Heart right ventricle (tissue), 16 donors: ENCODE data around the gene OTOS. TPM values are rescaled to one million over a fixed set of nuclear protein-coding genes. Genes with fewer than 3 reads are reported as not detected.

Experiments used
- ATAC-seq, 8 donors: fragments of 200-7000 bp; cut with Tn5 transposase; one replicate each; pipeline ENCODE4 v1.9.1; 2020; ENCODE audit warnings: mild to moderate bottlenecking in 8 of 8, moderate library complexity in 8 of 8, moderate number of reproducible peaks in 1 of 8
- DNase-seq, 2 donors: peaks; one replicate each; pipeline ENCODE4 v3.0.0-alpha.2; 2020
- H3K27ac ChIP-seq, 10 donors: fragments of 200-600 bp; sonication (generic) in 2 of 10; one replicate each; pipeline versions ENCODE4 v1.5.0 to v1.8.0; 2020 to 2022; ENCODE audit warnings: mild to moderate bottlenecking in 3 of 10
- H3K27me3 ChIP-seq, 7 donors: fragments of 200-600 bp; one replicate each; pipeline ENCODE4 v1.8.0; 2021 to 2022; ENCODE audit warnings: mild to moderate bottlenecking in 2 of 7
- H3K36me3 ChIP-seq, 9 donors: fragments of 200-600 bp; sonication (generic) in 1 of 9; one replicate each; pipeline versions ENCODE4 v1.5.0 to v1.8.0; 2020 to 2022; ENCODE audit warnings: mild to moderate bottlenecking in 2 of 9
- H3K4me1 ChIP-seq, 9 donors: fragments of 200-600 bp; sonication (generic) in 1 of 9; one replicate each; pipeline versions ENCODE4 v1.5.0 to v1.8.0; 2020 to 2022; ENCODE audit warnings: mild to moderate bottlenecking in 4 of 9
- H3K4me3 ChIP-seq, 10 donors: fragments of 200-600 bp; sonication (generic) in 2 of 10; one replicate each; pipeline versions ENCODE4 v1.5.0 to v1.8.0; 2020 to 2022; ENCODE audit warnings: mild to moderate bottlenecking in 7 of 10, moderate library complexity in 2 of 10
- H3K9me3 ChIP-seq, 11 donors: fragments of 200-600 bp in 10 of 11; sonication (generic) in 2 of 11; one replicate each; pipeline versions ENCODE4 v1.5.0 to v1.8.0; 2013 to 2022; ENCODE audit warnings: mild to moderate bottlenecking in 2 of 11, control low read depth in 1 of 11, moderate library complexity in 1 of 11
- WGBS, 2 donors: extraction: QIAGEN DNeasy Blood & Tissue Kit; methylation state at CpG; one replicate each; pipeline ENCODE4 v1.1.7; 2013; ENCODE audit warnings: inconsistent platforms in 1 of 2; 5-methylcytosine and 5-hydroxymethylcytosine counted together
- intact Hi-C, 10 donors: fragments of 100-400 bp; cut with DNase I; formaldehyde crosslinking; loops; one replicate each; pipeline versions ENCODE4 v1.11.1 to v1.14.2; 2022
- polyA plus RNA-seq, 2 donors: library from polyadenylated mRNA; stranded (reverse); fragments of 200-250 nt; gene quantifications; one replicate each; pipeline ENCODE4 v1.2.3, GENCODE V29; 2013
- total RNA-seq, 10 donors: library from RNA; stranded (reverse); fragmentation: NEBNext Ultra II Directional in 3 of 10; extraction: Animal tissue kit (Norgen Biotek cat#: 25700) in 3 of 10; gene quantifications; one replicate each; pipeline versions ENCODE4 v1.2.1 to v1.2.4, GENCODE V29; 2021 to 2023
- TF ChIP-seq, protein P1 (sequence below), 9 donors: fragments of 200-600 bp; sonication (generic) in 2 of 9; IDR thresholded peaks; one replicate each; pipeline versions ENCODE4 v1.5.0 to v1.8.0; 2021 to 2022; ENCODE audit warnings: antibody characterized with exemption in 9 of 9, mild to moderate bottlenecking in 5 of 9, moderate library complexity in 1 of 9
- donor health status: Arrhythmogenic right ventricular cardiomyopathy.
- donor health status: ischemic (EF 13 %, LVEDD 7.1; RV severe dilation, severe dysfunction).
- donor health status: healthy with polysubstance abuse.
- donor health status: DM: no; HTN: yes; CAD: no.
- donor health status: DM: no; HTN: no; CAD: no.
- donor health status: ischemic (EF 25% LVEDD 6.9; RV normal size, moderate dysfunction).
- donor health status: ischemic (EF 25% LVEDD 5.7; RV mildly dilated, moderate dysfunction).
- donor health status: healthy.
- donor health status: DM: yes; HTN: yes; CAD: no.
- donor health status: Ischemic cardiomyopathy.
- donor health status: ischemic (EF 35%, LVEDD 5.7; RV mildly dilated, moderate dysfunction).
- donor health status: nonischemic (EF 11% LVEDD 7.7; RV severe dilation, severe dysfunction).
- donor health status: DM: yes; HTN: yes; CAD: no.
- donor health status: PGD.
- donor health status: ischemic (EF 29% LVEDD 5.4; RV normal size, mild dysfunction).
- donor health status: nonischemic (EF 23%, LVEDD 6.1; RV moderate dilation, normal function).

Gene OTOS
- total and polyA plus RNA-seq, 12 donors = not detected

DNA sequence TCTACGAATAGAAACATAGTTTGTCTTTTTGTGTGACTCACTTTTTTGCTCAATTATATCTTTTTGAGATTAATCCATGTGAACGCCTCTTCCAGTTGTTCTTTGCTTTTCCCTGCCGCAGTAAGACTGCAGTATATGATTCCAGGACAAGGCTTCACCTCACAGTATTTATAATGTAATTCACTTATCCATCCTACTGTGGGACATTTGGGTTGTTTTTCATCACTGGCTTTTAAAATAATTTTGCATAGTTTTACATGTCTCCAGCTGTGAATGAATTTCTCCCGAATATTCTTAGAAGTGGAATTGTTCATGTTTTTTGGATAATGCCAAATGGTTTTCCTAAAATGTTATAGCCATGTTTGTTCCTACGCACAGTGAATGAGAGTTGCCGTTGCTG is 26.2 kb downstream of the OTOS start:
- TF ChIP-seq, protein P1, sequence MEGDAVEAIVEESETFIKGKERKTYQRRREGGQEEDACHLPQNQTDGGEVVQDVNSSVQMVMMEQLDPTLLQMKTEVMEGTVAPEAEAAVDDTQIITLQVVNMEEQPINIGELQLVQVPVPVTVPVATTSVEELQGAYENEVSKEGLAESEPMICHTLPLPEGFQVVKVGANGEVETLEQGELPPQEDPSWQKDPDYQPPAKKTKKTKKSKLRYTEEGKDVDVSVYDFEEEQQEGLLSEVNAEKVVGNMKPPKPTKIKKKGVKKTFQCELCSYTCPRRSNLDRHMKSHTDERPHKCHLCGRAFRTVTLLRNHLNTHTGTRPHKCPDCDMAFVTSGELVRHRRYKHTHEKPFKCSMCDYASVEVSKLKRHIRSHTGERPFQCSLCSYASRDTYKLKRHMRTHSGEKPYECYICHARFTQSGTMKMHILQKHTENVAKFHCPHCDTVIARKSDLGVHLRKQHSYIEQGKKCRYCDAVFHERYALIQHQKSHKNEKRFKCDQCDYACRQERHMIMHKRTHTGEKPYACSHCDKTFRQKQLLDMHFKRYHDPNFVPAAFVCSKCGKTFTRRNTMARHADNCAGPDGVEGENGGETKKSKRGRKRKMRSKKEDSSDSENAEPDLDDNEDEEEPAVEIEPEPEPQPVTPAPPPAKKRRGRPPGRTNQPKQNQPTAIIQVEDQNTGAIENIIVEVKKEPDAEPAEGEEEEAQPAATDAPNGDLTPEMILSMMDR (IDR thresholded peaks at IDR 0.05) = no peak
- peaks cover 0 to 29% (median 16%) of the 10 kb centered on the region in 7 donors for H3K27me3 ChIP-seq
- WGBS, 2 donors = 82 to 86% methylated on average over 6 of the region's 6 CpGs
- H3K4me3 ChIP-seq = no peak overlapping the region
- no peak for DNase-seq
- no peak for ATAC-seq
- H3K4me1 ChIP-seq = no peaks in the 10 kb centered on the region
- peaks cover 0 to 31% (median 0%) of the 10 kb centered on the region in 11 donors for H3K9me3 ChIP-seq
- no peak overlapping the region for H3K27ac ChIP-seq
- intact Hi-C loops = no loop called here
- H3K36me3 ChIP-seq = no peaks in the 10 kb centered on the region

DNA sequence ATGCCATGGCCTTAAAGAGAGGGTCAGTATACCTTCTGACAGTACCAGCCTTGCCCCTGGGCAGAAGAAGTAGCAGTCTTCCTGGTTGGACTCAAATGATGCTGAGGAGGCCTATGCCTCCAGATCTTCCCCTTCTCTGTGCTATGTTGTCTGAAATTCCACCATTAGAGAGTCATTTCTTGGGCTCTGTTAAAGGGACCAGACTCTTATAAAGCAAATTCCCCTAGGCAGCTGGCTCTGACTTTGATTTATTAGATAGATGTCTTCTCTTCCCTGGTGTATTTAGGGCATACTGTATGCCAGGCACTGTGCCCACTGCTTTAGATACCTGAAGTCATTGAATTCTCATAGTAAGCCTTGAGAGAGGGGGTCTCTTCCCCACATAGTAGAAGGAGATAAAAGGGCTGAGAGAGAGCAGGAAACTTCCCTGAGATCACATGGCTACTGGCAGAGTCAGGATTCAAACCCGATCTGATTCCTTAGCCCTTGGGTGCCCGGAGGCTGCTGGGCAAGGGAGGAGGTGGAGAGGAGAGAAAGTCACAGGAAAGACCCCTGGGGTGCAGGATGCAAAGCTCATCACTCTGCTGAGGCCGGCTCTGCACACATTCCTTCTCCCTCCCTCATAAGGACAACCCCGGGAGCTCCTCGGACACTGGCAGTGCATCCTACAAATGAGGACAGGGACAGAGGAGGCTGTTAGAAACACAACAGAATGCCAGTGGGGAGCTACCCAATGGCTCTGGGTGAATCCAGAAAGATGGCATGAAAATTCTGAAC is 27.4 kb downstream of the OTOS start:
- DNase-seq (no peak), ATAC-seq (no peak)
- Histone ChIP-seq H3K36me3 (no peaks in the 10 kb centered on the region), H3K4me3 (no peak overlapping the region), H3K4me1 (no peaks in the 10 kb centered on the region), H3K27me3 (peaks cover 0 to 29% (median 18%) of the 10 kb centered on the region in 7 donors), H3K27ac (no peak overlapping the region), H3K9me3 (peaks cover 0 to 22% (median 0%) of the 10 kb centered on the region in 11 donors)
- TF ChIP-seq, protein P1 (IDR thresholded peaks at IDR 0.05) = no peak
- intact Hi-C loops = no loop called here
- 9 to 19% methylated on average over 5 of the region's 5 CpGs for WGBS, 2 donors

DNA sequence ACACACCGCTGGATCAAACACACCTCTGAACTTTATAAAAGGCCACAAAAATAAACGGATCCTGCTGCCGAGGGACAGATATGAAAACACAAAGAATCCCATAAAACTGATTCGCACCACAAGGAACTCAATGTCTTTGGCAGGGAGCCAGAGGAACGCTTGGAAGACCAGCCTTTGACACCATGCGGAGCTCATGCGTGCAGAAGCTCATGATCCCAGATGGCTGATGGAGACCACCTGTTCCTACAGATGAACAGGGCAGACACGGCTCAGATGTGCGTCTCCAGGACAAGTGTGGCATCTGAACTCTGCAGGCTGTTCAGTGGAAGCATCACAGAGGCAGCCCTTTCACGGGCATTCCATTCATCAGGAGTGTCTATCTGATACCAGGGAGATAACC is 29.2 kb downstream of the OTOS start:
- no peak for DNase-seq
- intact Hi-C loops = no loop called here
- no peak for ATAC-seq
- Histone ChIP-seq H3K36me3 (no peaks in the 10 kb centered on the region), H3K27ac (no peak overlapping the region), H3K4me3 (no peak overlapping the region), H3K9me3 (peaks cover 0 to 13% (median 0%) of the 10 kb centered on the region in 11 donors), H3K27me3 (peaks cover 0 to 35% (median 20%) of the 10 kb centered on the region in 7 donors), H3K4me1 (no peaks in the 10 kb centered on the region)
- TF ChIP-seq, protein P1 (IDR thresholded peaks at IDR 0.05) = no peak
- WGBS, 2 donors = 56 to 60% methylated on average over 10 of the region's 10 CpGs

DNA sequence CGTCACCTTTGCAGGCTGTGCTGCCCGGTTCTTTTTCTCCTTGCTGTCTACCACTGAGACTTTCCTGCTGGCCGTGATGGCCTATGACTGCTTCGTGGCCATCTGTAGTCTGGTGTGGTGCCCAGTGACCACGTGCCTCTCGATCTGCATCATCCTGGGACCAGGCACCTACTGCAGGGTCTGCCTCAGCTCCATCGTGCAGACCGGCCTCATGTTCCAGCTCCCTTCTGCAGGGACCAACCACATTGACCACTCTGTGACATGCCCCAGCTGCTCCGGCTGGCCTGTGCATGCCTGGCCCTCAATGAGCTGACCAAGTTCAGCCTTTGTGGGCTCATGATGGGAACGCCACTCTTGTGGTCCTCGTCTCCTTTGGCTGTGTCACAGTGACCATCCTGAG is 31.1 kb downstream of the OTOS start:
- H3K27ac ChIP-seq = no peak overlapping the region
- no peaks in the 10 kb centered on the region for H3K36me3 ChIP-seq
- H3K27me3 ChIP-seq = peaks cover 0 to 50% (median 20%) of the 10 kb centered on the region in 7 donors
- no peaks in the 10 kb centered on the region for H3K9me3 ChIP-seq
- ATAC-seq (no peak), DNase-seq (no peak)
- 74 to 85% methylated on average over 11 of the region's 11 CpGs for WGBS, 2 donors
- TF ChIP-seq, protein P1 (IDR thresholded peaks at IDR 0.05) = no peak
- H3K4me1 ChIP-seq = no peaks in the 10 kb centered on the region
- H3K4me3 ChIP-seq = no peak overlapping the region
- intact Hi-C loops = no loop called here
